ENCODE data around the gene TMSB4X.

DNA sequence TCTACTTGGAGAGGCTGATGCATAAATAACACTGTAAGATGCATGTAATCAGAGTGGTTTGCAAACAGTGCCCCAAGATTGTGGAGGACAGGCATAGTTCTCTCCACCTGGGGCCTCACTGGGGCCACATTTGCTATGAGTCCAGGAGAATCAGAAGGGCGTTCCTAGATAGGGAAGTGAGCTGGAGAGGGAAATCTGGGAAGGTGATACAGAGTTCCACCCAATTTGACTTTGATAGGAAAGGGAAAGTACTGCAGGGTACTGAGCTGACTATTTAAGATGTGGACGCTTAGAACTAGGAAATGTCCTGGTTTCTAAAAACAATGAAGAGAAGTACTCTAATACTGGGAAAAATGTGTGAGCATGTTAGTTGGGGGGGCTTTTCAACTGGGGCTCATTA, 35.6 kb downstream of the TMSB4X start:
- TF ChIP-seq, protein P1, sequence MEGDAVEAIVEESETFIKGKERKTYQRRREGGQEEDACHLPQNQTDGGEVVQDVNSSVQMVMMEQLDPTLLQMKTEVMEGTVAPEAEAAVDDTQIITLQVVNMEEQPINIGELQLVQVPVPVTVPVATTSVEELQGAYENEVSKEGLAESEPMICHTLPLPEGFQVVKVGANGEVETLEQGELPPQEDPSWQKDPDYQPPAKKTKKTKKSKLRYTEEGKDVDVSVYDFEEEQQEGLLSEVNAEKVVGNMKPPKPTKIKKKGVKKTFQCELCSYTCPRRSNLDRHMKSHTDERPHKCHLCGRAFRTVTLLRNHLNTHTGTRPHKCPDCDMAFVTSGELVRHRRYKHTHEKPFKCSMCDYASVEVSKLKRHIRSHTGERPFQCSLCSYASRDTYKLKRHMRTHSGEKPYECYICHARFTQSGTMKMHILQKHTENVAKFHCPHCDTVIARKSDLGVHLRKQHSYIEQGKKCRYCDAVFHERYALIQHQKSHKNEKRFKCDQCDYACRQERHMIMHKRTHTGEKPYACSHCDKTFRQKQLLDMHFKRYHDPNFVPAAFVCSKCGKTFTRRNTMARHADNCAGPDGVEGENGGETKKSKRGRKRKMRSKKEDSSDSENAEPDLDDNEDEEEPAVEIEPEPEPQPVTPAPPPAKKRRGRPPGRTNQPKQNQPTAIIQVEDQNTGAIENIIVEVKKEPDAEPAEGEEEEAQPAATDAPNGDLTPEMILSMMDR (IDR thresholded peaks at IDR 0.05): no peak
- TF ChIP-seq POLR2A (IDR thresholded peaks at IDR 0.05): no peak

Measured in tibial nerve (tissue), 3 donors.